GDM1 (cell line): ENCODE results near the gene IGSF9B.

Experiments
- DNase-seq: peaks from one replicate; lab custom pipeline; 2025; lab: John Stamatoyannopoulos, UW

IGSF9B gene

GRCh38 chr11:133983660-133984316, 27.0 kb upstream of the IGSF9B start:
- DNase-seq = no peak

GRCh38 chr11:133982876-133983275, 26.1 kb upstream of the IGSF9B start:
- no peak for DNase-seq

DNA sequence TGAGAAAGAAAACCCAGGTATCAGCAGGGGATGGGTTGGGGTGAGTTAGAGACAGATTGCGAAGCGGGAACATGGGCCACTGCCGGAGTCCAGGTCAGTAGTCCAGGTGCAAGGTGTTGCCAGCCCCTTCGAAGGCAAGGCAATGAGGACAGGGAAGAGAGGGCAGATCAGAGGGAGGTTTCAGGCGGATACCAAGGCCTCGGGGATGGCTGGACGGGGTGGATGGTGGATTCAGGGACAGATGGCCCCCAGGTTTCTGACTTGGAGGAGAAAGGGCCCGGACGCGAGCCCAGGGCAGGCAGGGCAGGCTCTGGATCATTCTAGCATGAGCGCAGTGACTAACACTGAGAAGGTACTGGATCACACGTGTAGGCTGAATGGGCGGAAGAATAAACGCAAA, 25.4 kb upstream of the IGSF9B start:
- DNase-seq = no peak

DNA sequence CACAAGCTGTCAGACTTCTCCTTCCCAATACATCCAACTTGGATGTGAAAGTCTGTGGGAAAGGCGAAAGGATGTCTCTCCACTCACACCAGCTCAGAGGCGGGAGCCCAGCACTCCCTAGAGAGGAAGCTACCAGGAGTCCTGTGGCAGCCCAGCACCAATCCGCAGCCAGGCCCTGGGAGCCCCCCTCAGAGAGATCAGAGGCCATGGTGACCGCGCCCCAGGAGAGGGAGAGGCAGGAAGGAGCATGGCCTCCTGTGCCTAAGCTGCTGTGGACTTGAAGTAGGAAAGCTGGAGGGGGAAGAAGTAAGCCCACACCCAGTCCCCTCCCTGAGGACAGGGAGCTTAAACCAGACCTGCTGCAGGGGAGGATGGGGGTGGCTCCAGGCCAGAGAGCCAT, 24.4 kb upstream of the IGSF9B start:
- DNase-seq = no peak

DNA sequence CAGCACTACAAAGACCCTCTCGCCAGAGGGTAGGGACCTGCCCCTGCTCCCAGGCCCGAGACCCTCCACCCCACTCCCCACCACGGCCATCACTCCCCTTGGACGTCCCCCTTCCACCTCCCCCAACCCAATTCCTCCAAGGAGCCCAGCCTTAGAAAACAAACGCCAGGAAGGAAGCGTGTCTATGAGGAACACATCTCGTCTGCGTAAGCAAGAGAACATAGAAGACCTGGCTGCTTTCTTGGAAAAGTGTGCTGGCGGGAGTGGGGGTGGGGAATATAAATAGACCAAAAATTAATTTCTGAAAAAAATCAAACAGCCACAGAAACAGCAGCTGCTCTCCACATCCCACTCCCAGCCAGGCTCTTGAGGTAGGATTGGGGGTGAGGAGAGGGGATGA, 23.9 kb upstream of the IGSF9B start:
- no peak for DNase-seq

DNA sequence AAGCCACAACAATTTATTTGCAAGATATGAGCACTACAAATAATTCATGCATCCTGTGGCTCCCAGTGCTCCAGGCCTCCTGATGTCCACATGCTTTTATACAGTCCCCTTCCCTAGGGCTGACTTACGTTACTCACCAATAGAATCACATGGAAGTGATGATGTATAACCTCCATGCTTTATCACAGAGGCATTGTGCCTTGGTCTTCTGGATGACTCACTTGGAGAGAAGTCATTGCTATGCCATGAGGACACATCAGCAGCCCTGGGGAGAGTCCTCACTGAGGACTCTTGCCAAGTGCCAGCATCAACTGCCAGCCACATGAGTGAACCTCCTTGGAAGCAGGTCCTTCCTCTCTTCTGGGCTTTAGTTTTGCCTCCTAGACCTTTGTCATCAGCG, 22.0 kb upstream of the IGSF9B start:
- no peak for DNase-seq

DNA sequence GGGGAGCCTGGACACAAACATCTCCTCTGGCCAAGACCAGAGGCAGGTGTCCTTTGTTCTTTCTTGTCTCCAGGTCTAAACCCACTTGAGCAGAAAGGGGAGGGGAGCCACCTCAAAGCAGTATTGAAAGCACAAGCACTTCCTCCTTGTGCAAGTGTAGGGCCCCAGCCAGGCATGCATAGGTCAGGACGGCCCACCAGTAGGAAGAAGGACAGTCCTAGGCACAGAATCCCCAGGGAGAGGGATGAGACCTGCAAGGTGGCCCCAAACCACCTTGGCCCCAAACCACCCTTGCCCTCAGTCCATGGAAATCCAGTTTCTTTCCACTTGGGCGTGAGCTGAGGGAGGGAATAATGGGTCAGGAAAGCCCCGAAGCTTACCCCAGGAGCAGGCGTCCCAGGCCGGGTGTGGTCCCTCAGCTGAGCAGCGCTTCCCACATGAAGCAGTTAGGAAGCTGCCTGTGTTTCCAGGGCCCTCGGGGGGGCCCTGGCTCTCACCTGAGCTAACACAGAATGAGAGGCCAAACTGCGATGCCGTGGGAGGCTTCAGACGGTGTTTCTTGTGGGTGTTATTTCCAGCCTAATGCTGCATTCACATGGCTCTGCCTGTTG, 20.4 kb upstream of the IGSF9B start:
- no peak for DNase-seq

DNA sequence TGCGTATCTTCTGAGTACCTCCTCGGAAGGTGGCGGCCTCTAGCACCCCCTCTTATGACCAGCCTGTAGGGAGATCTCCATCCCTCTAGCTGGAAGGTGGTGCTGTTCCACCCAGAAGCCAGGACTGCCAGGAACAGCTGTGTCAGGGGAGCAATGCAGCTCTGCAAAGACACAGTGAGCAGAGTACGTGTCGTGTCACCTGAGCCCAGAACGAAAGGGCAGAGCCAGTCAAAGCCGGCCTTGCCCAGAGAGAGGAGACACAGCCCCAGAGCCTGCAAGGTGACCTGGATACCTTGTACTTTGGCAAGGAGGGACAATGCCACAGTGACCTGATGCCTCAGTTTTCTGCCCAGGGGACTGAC, 18.7 kb upstream of the IGSF9B start:
- DNase-seq = no peak

GRCh38 chr11:133974836-133975487, 18.2 kb upstream of the IGSF9B start:
- no peak for DNase-seq

DNA sequence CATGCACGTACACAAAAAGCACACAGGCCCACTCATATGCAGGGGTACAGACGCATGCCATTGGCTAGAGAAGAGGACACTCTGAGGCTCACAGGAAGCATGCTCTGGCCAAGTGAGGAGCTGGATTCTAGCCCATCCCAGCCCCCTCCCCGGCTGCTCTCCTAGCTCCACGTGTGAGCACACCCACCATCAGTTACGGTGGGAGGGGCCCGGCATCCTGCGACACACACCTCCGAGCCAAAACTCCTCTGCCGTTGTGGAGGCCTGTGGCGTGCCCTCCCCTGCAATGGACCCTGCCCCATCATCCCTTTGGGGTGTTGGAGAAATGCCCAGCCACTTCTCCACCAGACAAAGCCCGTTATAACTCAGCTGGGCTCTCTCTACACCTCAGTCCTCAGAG, 15.1 kb upstream of the IGSF9B start:
- no peak for DNase-seq

GRCh38 chr11:133969112-133969511, 12.3 kb upstream of the IGSF9B start:
- DNase-seq = no peak

GRCh38 chr11:133968300-133968699, 11.5 kb upstream of the IGSF9B start:
- DNase-seq = no peak

DNA sequence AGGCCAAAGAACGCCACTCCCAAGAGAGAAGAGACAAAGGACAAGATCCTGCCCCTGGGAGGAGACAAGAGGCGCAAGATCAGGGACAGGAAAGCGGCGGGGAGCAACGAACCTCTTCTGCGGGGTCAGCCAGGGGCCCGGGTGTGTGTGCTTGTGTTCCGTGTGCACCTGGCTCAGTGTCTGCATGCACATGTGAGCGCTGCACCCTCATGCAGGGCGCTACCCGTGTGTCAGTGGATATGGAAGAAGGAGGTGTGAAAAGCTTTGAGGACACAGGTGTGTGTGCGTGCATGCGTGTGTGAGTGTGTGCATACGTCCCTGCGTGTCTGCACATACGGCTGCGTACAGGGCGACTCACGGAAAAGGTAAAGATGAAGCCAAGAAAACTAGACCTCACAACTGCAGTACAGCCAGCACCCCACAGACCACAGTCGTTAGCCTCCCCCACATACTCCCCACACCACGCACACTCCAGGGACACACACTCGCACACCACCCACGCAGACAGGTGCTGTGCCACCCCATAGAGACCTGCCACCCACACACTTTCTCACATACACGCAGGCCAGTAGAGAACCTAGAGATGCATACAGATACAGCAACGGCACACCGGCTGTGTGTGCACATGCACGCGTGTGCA, 11.0 kb upstream of the IGSF9B start:
- DNase-seq = no peak

- DNase-seq = no peak
Measured at GRCh38 chr11:133966921-133967598, 10.3 kb upstream of the IGSF9B start.

DNA sequence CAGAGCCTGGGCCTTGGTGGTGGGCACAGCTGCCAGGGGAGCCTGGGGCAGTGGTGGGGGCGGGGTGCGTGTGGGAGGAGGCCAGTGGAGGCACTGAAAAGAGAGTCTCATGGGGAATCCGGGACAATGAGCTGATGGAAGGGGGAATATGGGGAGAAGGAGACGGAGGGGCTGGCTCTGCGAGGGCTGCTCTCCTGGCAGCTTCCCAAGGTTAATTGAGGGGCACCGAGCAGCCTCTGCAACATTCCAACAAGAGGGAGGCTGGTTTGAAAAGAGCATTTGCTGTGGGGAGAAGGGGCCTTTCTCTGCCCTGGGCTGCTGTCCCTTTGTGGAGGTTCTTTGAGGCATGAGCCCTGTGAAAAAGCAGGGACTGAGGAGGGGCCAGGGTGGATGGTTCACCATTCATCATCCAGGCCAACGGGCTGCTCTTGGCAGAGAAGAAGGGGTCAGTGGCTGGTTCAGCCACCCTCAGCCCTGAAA, 9.4 kb upstream of the IGSF9B start:
- DNase-seq = no peak

- DNase-seq = no peak
Measured at GRCh38 chr11:133965031-133965601, 8.3 kb upstream of the IGSF9B start.

DNA sequence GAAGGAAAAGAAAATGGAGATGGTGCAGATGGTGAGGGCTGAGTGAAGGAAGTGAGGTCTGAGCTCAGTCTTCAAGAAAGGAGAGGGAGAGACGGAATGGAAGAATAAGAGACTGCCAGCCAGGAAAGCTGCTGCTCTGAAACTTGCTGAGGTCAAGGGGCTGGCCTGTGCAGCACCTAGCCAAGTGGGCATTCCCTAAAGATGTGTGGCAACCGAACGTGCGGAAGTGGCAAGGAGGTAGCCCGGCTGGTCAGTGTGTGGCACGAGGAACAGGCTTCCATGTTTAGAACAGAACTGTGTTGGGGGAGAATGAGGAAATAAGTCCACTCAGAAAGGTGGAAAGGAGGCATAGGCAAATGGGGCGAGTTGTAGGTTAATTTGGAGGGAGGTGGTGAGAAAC, 7.6 kb upstream of the IGSF9B start:
- no peak for DNase-seq

DNA sequence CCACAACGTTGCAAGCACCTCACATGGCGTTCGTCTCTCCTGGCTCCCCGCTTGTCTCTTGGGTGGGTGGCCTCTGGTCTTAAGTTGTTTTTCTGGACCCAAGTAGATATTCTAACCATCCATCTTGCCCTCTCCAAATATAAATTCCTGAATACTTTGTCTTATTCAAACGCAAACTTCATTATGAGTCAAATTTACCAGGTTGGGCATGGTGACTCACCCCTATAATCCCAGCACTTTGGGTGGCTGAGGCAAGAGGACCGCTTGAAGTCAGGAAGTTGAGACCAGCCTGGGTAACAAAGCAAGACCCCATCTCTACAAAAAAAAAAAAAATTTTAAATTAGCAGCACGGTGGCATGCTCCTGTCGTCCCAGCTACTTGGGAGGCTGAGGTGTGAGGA, 5.1 kb upstream of the IGSF9B start:
- DNase-seq = no peak

GRCh38 chr11:133957900-133958299, 1.1 kb upstream of the IGSF9B start:
- DNase-seq = no peak

DNA sequence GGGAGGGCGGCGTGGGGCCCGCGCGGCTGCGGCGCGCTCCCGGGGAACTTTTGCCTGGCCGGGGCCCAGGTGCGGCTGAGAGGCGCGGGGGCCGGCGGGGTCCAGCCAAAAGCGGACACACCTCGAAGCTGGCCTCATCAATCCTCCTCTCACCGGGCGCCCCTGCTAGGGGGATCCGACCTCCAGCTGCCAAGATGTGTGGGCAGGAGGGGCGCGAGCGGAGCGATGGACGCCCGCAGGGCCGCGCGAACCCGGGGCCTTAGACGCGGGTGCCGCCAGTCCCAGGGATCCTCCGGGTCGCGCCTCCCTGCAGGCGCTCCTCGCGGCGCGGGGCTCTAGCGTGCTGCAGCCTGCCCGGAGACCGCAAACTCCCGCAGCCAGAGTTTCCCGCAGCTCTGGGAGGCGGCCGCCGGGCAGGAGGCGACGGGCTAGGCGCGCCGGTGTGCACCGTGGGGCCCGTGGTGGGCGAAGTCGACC, 785 bp downstream of the IGSF9B start:
- DNase-seq = no peak

DNA sequence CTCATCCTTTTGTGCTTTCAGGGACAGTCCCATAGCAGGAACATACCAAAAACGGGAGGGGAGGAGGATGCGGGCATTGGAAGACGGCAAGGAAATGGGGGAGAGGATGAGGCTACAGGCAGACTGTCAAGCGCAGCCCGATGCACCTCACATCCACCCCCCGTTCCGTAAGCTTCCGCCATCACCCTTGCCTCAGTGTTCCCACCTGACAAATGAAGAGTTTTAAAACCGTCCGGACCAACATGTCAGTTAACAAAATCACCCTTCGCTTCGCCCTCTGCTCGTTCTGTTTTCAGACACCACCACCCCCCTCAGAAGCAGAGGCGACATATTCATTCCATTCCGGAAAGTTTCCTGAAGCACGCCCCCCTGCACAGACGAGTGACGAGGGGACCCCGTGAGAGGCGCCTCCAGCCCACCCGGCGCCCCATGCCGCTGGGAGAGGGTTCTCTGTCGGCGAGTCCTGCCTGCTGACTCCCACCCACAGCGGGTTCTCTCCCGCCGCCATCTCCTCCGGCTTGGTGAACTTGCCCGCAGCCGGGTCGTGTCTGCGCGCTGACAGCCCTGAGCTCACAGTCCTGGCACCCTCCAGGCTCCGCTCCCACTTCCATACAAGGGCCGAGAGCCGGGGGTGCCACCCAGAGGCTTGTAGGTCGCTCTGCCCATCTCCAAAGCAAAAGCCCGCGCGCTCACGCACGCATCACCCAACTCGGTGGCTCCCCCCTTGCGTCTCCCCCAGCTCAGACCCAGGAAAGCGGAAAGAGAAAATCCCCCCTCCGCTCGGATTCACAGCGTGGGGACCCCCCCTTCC, 1.5 kb downstream of the IGSF9B start:
- DNase-seq = no peak
